Keratinocyte (primary cell): ENCODE data around the gene ZNF576.

Source experiments
- CTCF ChIP-seq, 3 experiments: IDR thresholded peaks in 1 of 3; conservative IDR thresholded peaks in 1 of 3; optimal IDR thresholded peaks in 1 of 3; 2 replicates in 2 of 3; 3 replicates in 1 of 3; pipeline versions ENCODE3 to v1.5.1; 2011; ENCODE audit warnings: low read length in 3 of 3, mild to moderate bottlenecking in 3 of 3, moderate library complexity in 2 of 3, control low read depth in 1 of 3, inconsistent platforms in 1 of 3; ENCODE audit not compliant: insufficient read depth in 2 of 3; ENCODE audit errors: extremely low read depth in 1 of 3
- EZH2 ChIP-seq: IDR thresholded peaks from one replicate; pipeline ENCODE4 v1.6.1; 2012; ENCODE audit warnings: inconsistent platforms, mild to moderate bottlenecking, low read length, moderate library complexity

GRCh38 chr19:43636121-43636683 is 39.8 kb downstream of the ZNF576 start:
- no peak for TF ChIP-seq CTCF (optimal IDR thresholded peaks at IDR 0.05 in 1 of 3, IDR thresholded peaks at IDR 0.05 in 1 of 3, conservative IDR thresholded peaks at IDR 0.05 in 1 of 3; ENCODE audit: extremely low read depth in 1 of 3, insufficient read depth in 2 of 3, low read length in 3 of 3)
- no peak for TF ChIP-seq EZH2
